ENCODE measurements around the gene IGF2. TPM values are rescaled to one million over a fixed set of nuclear protein-coding genes. Genes with fewer than 3 reads are reported as not detected.

The IGF2 gene
- total and polyA plus RNA-seq, 2 of the 8 experiments (the other 6 are each of a cell fraction or from before 2014, with no cell fraction given): 0.74 to 1.5 TPM

- TF ChIP-seq SIN3A (conservative IDR thresholded peaks at IDR 0.05 in 1 of 2, IDR thresholded peaks at IDR 0.05 in 1 of 2; ENCODE audit: low read depth in 1 of 2, low read length in 2 of 2): no peak
- TF ChIP-seq BCL11A (IDR thresholded peaks at IDR 0.05; ENCODE audit: low read depth in 2 of 2, low read length in 2 of 2): no peak
- no peak for TF ChIP-seq YY1 (IDR thresholded peaks at IDR 0.05; ENCODE audit: low read depth, low read length)
Observed at GRCh38 chr11:2089536-2090165, 49.5 kb downstream of the IGF2 start (continued).

All from H1 (cell line).